Cerebellar nuclear complex (tissue), 1 donor: ENCODE results near the gene RNF43.
"Not testable (repeated sequence)": the region's sequence is repeated elsewhere in the genome, so short reads cannot be mapped to it uniquely, and the experiment has no call there.

Experiments used
- DNase-seq, 2 experiments: peaks; one replicate each; lab custom pipeline; 2025; lab: John Stamatoyannopoulos, UW

The RNF43 gene

GRCh38 chr17:58409432-58409831 is 7.9 kb downstream of the RNF43 start:
- no peak for DNase-seq

- DNase-seq = no peak
Measured at GRCh38 chr17:58403311-58403710, 14.0 kb downstream of the RNF43 start.

- no peak for DNase-seq
Measured at GRCh38 chr17:58402679-58403078, 14.7 kb downstream of the RNF43 start.

- no peak for DNase-seq
Measured at GRCh38 chr17:58402047-58402446, 15.3 kb downstream of the RNF43 start.

- DNase-seq = no peak
Measured at GRCh38 chr17:58401287-58401686, 16.0 kb downstream of the RNF43 start.

GRCh38 chr17:58400826-58401225 is 16.5 kb downstream of the RNF43 start:
- DNase-seq = no peak

- DNase-seq = no peak
Measured at GRCh38 chr17:58399974-58400373, 17.4 kb downstream of the RNF43 start.

GRCh38 chr17:58398574-58399266 is 18.6 kb downstream of the RNF43 start:
- no peak for DNase-seq

- DNase-seq = not testable (repeated sequence)
Measured at GRCh38 chr17:58397421-58397820, 19.9 kb downstream of the RNF43 start.

GRCh38 chr17:58396173-58396572 is 21.2 kb downstream of the RNF43 start:
- no peak for DNase-seq

GRCh38 chr17:58394534-58395223 is 22.7 kb downstream of the RNF43 start:
- DNase-seq = no peak

- no peak for DNase-seq
Measured at GRCh38 chr17:58391302-58391984, 25.9 kb downstream of the RNF43 start.

GRCh38 chr17:58390884-58391283 is 26.4 kb downstream of the RNF43 start:
- DNase-seq = no peak

GRCh38 chr17:58388302-58389190 is 28.8 kb downstream of the RNF43 start:
- DNase-seq = no peak

GRCh38 chr17:58387834-58388233 is 29.5 kb downstream of the RNF43 start:
- DNase-seq = no peak

GRCh38 chr17:58386708-58387107 is 30.6 kb downstream of the RNF43 start:
- DNase-seq = no peak

GRCh38 chr17:58385359-58385899 is 31.9 kb downstream of the RNF43 start:
- DNase-seq = no peak

GRCh38 chr17:58384897-58385296 is 32.4 kb downstream of the RNF43 start:
- DNase-seq = no peak

GRCh38 chr17:58383892-58384462 is 33.4 kb downstream of the RNF43 start:
- DNase-seq = no peak

- DNase-seq = no peak
Measured at GRCh38 chr17:58382872-58383242, 34.5 kb downstream of the RNF43 start.

GRCh38 chr17:58382108-58382871 is 35.0 kb downstream of the RNF43 start:
- DNase-seq = no peak
